ENCODE measurements around the gene KAT5.

DNA sequence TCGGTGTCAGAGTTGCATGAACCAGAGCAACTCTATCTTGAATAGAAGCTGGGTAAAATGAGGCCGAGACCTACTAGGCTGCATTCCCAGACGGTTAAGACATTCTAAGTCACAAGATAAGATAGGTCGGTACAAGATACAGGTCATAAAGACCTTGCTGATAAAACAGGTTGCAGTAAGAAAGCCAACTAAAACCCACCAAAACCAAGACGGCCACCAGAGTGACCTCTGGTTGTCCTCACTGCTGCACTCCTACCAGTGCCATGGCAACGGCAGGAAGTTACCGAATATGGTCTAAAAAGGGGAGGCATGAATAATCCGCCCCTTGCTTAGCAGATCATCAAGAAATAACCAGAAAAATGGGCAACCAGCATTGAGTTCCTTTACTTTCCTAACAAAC is 2.4 kb upstream of the KAT5 start:
- TF ChIP-seq CTCF (IDR thresholded peaks at IDR 0.05; ENCODE audit: insufficient read depth, low read length) (no peak), GABPA (IDR thresholded peaks at IDR 0.05; ENCODE audit: low read depth) (no peak)

Measured in HL-60 (cell line).